Liver (tissue), 9 donors: Measurements from ENCODE around the gene C10orf120. TPM values are rescaled to one million over a fixed set of nuclear protein-coding genes. Genes with fewer than 3 reads are reported as not detected.

Experiments
- DNase-seq: peaks from one replicate; pipeline ENCODE4 v3.0.0-alpha.2; 2017; ENCODE audit warnings: low spot score
- H3K27ac ChIP-seq, 2 donors: one replicate each; pipeline ENCODE4 v1.7.0; 2013; ENCODE audit warnings: inconsistent platforms in 2 of 2, low read length in 2 of 2, control low read depth in 1 of 2, low read depth in 1 of 2, mild to moderate bottlenecking in 1 of 2
- H3K27me3 ChIP-seq, 4 donors: one replicate each; pipeline versions ENCODE4 v1.6.1 to v1.7.0; 2013; ENCODE audit warnings: low read length in 3 of 4, inconsistent platforms in 1 of 4, mild to moderate bottlenecking in 1 of 4, moderate library complexity in 1 of 4; ENCODE audit not compliant: control insufficient read depth in 4 of 4, insufficient read depth in 4 of 4
- H3K36me3 ChIP-seq, 4 donors: one replicate each; pipeline versions ENCODE4 v1.6.1 to v1.7.0; 2013; ENCODE audit warnings: low read length in 3 of 4, mild to moderate bottlenecking in 3 of 4, low read depth in 1 of 4, moderate library complexity in 1 of 4; ENCODE audit not compliant: control insufficient read depth in 4 of 4, insufficient read depth in 3 of 4
- H3K4me1 ChIP-seq, 4 donors: one replicate each; pipeline versions ENCODE4 v1.6.1 to v1.7.0; 2013; ENCODE audit warnings: low read length in 3 of 4, mild to moderate bottlenecking in 3 of 4, moderate library complexity in 1 of 4; ENCODE audit not compliant: control insufficient read depth in 4 of 4, insufficient read depth in 4 of 4
- H3K4me3 ChIP-seq, 3 donors: one replicate each; pipeline versions ENCODE4 v1.6.1 to v1.7.0; 2013; ENCODE audit warnings: low read length in 3 of 3, control low read depth in 1 of 3, low read depth in 1 of 3, mild to moderate bottlenecking in 1 of 3
- H3K9ac ChIP-seq, 2 donors: one replicate each; pipeline ENCODE4 v1.7.0; 2013; ENCODE audit warnings: low read length in 2 of 2, mild to moderate bottlenecking in 2 of 2, moderate library complexity in 2 of 2, control low read depth in 1 of 2, low read depth in 1 of 2
- H3K9me3 ChIP-seq, 4 donors: one replicate each; pipeline versions ENCODE4 v1.6.1 to v1.7.0; 2013; ENCODE audit warnings: low read length in 3 of 4; ENCODE audit not compliant: control insufficient read depth in 4 of 4
- ATF3 ChIP-seq: IDR thresholded peaks from 2 replicates; pipeline ENCODE4 v1.6.1; 2016; ENCODE audit warnings: antibody characterized with exemption
- CTCF ChIP-seq: fragments of 150-350 bp; IDR thresholded peaks from 2 replicates; pipeline ENCODE4 v1.5.1; 2017; ENCODE audit warnings: improper control_type of control experiment, low read depth, low read length; ENCODE audit not compliant: missing input control
- EGR1 ChIP-seq, 2 donors: IDR thresholded peaks; 2 replicates each; pipeline ENCODE4 v1.6.1; 2016 to 2018; ENCODE audit warnings: antibody characterized with exemption in 2 of 2, low read depth in 2 of 2
- FOXA1 ChIP-seq: IDR thresholded peaks from 2 replicates; pipeline ENCODE4 v1.6.1; 2016; ENCODE audit warnings: antibody characterized with exemption
- RAD21 ChIP-seq, 2 donors: IDR thresholded peaks; 2 replicates each; pipeline ENCODE4 v1.6.1; 2016; ENCODE audit warnings: antibody characterized with exemption in 2 of 2, mild to moderate bottlenecking in 2 of 2
- REST ChIP-seq: IDR thresholded peaks from 2 replicates; pipeline ENCODE4 v1.6.1; 2016; ENCODE audit warnings: antibody characterized with exemption, mild to moderate bottlenecking
- RXRA ChIP-seq, 2 donors: IDR thresholded peaks; 2 replicates each; pipeline ENCODE4 v1.6.1; 2017 to 2018; ENCODE audit warnings: antibody characterized with exemption in 2 of 2, mild to moderate bottlenecking in 1 of 2
- YY1 ChIP-seq: IDR thresholded peaks from 2 replicates; pipeline ENCODE4 v1.6.1; 2016; ENCODE audit warnings: antibody characterized with exemption, mild to moderate bottlenecking
- ZBTB33 ChIP-seq: IDR thresholded peaks from 2 replicates; pipeline ENCODE4 v1.6.1; 2016; ENCODE audit warnings: antibody characterized with exemption
- WGBS: extraction: QIAGEN DNeasy Blood & Tissue Kit; methylation state at CpG from one replicate; pipeline ENCODE4 v1.1.7; 2013; 5-methylcytosine and 5-hydroxymethylcytosine counted together
- polyA plus RNA-seq, 2 donors: library from polyadenylated mRNA; stranded (reverse) in 1 of 2; unstranded in 1 of 2; fragments of 200-250 nt in 1 of 2; fragments of >200 nt in 1 of 2; fragmentation: Nextera tagmentation in 1 of 2; extraction: Ambion mirVana in 1 of 2; gene quantifications; one replicate each; pipeline versions ENCODE4 v1.2.1 to v1.2.3, GENCODE V29; 2013 to 2015
- total RNA-seq, 2 donors: library from RNA; depleted of rRNA; stranded (reverse); fragments of >200 nt; gene quantifications; one replicate each; pipeline ENCODE4 v1.2.3, GENCODE V29; 2014
- donor health status: healthy.
- donor health status: healthy.
- donor health status: healthy.
- donor health status: healthy.
- donor health status: healthy.

Gene C10orf120
- total and polyA plus RNA-seq, 4 donors = not detected

- TF ChIP-seq YY1 (no peak), EGR1 (IDR thresholded peaks at IDR 0.05; ENCODE audit: low read depth in 2 of 2) (no peak), FOXA1 (no peak), RAD21 (IDR thresholded peaks at IDR 0.05) (no peak)
- no peaks in the 10 kb centered on the region for H3K36me3 ChIP-seq
- H3K4me3 ChIP-seq = no peak overlapping the region
- peaks cover 2 to 4% (median 4%) of the 10 kb centered on the region in 4 donors for H3K27me3 ChIP-seq
- H3K9ac ChIP-seq = no peak overlapping the region
- no peaks in the 10 kb centered on the region for H3K9me3 ChIP-seq
- no peaks in the 10 kb centered on the region for H3K4me1 ChIP-seq
- DNase-seq = no peak
- H3K27ac ChIP-seq = no peak overlapping the region
- 62% methylated on average over 5 of the region's 5 CpGs for WGBS
Measured at GRCh38 chr10:122725768-122726167, 26.1 kb upstream of the C10orf120 start.

- no peak overlapping the region for H3K9ac ChIP-seq
- H3K4me3 ChIP-seq = no peak overlapping the region
- TF ChIP-seq CTCF = no peak
- H3K9me3 ChIP-seq = no peaks in the 10 kb centered on the region
- no peaks in the 10 kb centered on the region for H3K4me1 ChIP-seq
- WGBS = 94% methylated on average over 1 of the region's 1 CpG
- no peaks in the 10 kb centered on the region for H3K36me3 ChIP-seq
- DNase-seq = no peak
- no peak overlapping the region for H3K27ac ChIP-seq
- H3K27me3 ChIP-seq = peaks cover 2 to 4% (median 4%) of the 10 kb centered on the region in 4 donors
Measured at GRCh38 chr10:122725006-122725405, 25.4 kb upstream of the C10orf120 start.

GRCh38 chr10:122721111-122721510, 21.5 kb upstream of the C10orf120 start:
- 78% methylated on average over 3 of the region's 3 CpGs for WGBS
- no peaks in the 10 kb centered on the region for H3K4me1 ChIP-seq
- TF ChIP-seq EGR1 (IDR thresholded peaks at IDR 0.05; ENCODE audit: low read depth in 2 of 2) (no peak), CTCF (no peak), ZBTB33 (no peak), YY1 (no peak), RXRA (IDR thresholded peaks at IDR 0.05) (no peak), REST (no peak), ATF3 (no peak), RAD21 (IDR thresholded peaks at IDR 0.05) (no peak)
- H3K9ac ChIP-seq = no peak overlapping the region
- peaks cover 0 to 6% (median 0%) of the 10 kb centered on the region in 4 donors for H3K27me3 ChIP-seq
- DNase-seq = no peak
- H3K36me3 ChIP-seq = no peaks in the 10 kb centered on the region
- H3K4me3 ChIP-seq = no peak overlapping the region
- no peaks in the 10 kb centered on the region for H3K9me3 ChIP-seq
- H3K27ac ChIP-seq = no peak overlapping the region
